ENCODE measurements around the gene PRPF6.

DNA sequence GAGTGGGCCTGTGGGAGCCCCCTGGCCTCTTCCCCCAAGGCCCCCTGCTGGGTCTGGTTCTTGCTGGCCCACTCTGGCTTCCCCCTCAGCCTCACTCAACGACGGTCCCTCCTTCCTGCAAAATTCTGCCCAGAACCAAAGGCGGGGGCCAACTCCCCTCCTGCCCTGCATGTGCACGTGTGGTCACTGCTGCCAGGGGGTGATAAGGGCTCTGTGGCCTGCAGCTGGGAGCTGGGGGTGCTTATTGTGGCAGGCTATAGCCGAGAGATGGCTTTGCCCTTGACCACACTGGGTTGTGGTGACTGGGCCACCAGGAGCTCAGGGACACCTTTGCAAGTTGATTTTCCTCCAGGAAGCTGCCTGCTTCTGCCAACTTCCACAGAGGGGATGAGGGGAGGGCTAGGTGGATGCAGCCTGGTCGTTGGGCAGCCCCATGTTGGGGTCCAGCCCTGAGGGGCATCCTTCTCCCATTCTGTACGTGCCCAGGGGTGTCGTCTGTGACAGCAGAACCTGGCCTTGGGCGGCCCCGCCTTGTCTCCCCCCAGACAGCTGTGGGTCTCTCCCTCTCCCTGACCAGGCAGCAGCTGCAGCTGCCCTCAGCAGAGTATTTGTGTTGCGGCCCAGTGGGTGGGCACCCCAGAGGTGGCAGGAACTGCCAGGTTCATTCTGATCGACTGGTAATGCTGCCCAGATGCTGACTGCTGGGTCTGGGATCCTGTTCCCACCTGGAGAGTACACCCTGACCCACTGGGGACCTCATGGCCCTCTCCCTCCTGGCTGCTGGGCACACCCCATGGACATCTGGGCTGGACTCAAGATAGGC is 87.7 kb downstream of the PRPF6 start:
- TF ChIP-seq CTCF (IDR thresholded peaks at IDR 0.05) (no peak), POLR2A (IDR thresholded peaks at IDR 0.05) (no peak)

Measured in upper lobe of left lung (tissue), 4 donors.